ENCODE results near the gene TRAF3.

DNA sequence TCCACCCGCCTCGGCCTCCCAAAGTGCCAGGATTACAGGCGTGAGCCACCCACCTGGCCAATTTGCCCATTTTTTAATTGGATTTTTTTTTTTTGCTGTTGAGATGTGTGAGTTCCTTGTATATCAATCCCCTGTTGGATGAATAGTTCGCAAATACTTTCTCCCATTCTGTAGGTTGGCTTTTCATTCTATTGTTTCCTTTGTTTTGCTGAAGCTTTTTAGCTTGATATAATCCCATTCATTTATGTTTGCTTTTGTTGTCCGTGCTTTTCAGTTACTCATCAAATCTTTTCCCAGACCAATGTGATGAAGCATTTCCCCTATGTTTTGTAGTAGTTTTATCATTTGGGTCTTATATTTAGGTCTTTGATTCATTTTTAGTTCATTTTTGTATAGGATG, 36.4 kb downstream of the TRAF3 start:
- TF ChIP-seq, protein P1, sequence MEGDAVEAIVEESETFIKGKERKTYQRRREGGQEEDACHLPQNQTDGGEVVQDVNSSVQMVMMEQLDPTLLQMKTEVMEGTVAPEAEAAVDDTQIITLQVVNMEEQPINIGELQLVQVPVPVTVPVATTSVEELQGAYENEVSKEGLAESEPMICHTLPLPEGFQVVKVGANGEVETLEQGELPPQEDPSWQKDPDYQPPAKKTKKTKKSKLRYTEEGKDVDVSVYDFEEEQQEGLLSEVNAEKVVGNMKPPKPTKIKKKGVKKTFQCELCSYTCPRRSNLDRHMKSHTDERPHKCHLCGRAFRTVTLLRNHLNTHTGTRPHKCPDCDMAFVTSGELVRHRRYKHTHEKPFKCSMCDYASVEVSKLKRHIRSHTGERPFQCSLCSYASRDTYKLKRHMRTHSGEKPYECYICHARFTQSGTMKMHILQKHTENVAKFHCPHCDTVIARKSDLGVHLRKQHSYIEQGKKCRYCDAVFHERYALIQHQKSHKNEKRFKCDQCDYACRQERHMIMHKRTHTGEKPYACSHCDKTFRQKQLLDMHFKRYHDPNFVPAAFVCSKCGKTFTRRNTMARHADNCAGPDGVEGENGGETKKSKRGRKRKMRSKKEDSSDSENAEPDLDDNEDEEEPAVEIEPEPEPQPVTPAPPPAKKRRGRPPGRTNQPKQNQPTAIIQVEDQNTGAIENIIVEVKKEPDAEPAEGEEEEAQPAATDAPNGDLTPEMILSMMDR (IDR thresholded peaks at IDR 0.05) = no peak
- TF ChIP-seq POLR2A (IDR thresholded peaks at IDR 0.05) = no peak
